ENCODE results near the gene EMILIN1. TPM values are rescaled to one million over a fixed set of nuclear protein-coding genes. Genes with fewer than 3 reads are reported as not detected.

The EMILIN1 gene
- total and polyA plus RNA-seq, 9 donors = 8.6 to 321 (median 183) TPM

DNA sequence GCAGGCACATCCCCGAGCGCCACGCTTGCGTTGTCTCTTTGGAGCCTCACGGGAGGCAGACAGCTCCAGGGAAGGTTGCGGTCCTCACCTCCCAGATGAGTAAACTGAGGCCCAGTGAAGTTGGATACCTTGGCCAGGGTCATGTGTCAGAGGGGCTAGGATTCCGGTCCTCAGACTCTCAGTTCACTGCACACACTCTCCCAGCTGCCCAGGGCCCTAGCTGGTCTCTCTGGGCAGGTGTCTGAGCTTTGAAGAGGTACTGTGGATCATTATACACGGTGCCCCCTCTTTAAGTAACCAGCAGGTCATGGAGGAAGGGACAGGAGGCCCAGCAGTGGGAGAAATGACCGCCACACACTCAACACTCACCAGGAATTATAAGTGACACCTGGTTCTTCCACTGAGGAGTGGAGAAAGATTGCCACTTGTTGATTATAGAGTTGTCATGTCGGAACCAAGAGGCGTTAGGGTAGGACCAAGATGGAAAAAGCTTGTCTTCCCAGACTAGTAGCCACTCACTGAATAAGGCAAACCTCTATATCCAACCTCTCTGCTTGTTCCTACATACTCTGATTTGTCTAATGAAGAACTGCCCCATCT lies 45.1 kb upstream of the EMILIN1 start:
- H3K9me3 ChIP-seq = no peaks in the 10 kb centered on the region
- H3K4me3 ChIP-seq = peak overlapping the region; percentile 86
- intact Hi-C loops (cut with DNase I) = loop anchor here in 2 of 4 donors (10.0 kb wide), 1 partner anchor 51 kb away; the partner anchor contains the start of gene KHK (in 2 of the 2)
- no peaks in the 10 kb centered on the region for H3K27me3 ChIP-seq
- H3K4me1 ChIP-seq (ENCODE audit: insufficient read depth) = peaks cover 2% of the 10 kb centered on the region
- H3K27ac ChIP-seq = peak overlapping the region; percentile 64 to 72
- TF ChIP-seq, protein P1, sequence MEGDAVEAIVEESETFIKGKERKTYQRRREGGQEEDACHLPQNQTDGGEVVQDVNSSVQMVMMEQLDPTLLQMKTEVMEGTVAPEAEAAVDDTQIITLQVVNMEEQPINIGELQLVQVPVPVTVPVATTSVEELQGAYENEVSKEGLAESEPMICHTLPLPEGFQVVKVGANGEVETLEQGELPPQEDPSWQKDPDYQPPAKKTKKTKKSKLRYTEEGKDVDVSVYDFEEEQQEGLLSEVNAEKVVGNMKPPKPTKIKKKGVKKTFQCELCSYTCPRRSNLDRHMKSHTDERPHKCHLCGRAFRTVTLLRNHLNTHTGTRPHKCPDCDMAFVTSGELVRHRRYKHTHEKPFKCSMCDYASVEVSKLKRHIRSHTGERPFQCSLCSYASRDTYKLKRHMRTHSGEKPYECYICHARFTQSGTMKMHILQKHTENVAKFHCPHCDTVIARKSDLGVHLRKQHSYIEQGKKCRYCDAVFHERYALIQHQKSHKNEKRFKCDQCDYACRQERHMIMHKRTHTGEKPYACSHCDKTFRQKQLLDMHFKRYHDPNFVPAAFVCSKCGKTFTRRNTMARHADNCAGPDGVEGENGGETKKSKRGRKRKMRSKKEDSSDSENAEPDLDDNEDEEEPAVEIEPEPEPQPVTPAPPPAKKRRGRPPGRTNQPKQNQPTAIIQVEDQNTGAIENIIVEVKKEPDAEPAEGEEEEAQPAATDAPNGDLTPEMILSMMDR (IDR thresholded peaks at IDR 0.05) = no peak
- TF ChIP-seq EP300 (IDR thresholded peaks at IDR 0.05) (no peak), POLR2A (IDR thresholded peaks at IDR 0.05) (no peak)
- 5 to 13% (median 6%) methylated on average over 5 to 11 of the region's 11 CpGs for WGBS, 3 donors
- no peak for DNase-seq
- no peaks in the 10 kb centered on the region for H3K36me3 ChIP-seq

DNA sequence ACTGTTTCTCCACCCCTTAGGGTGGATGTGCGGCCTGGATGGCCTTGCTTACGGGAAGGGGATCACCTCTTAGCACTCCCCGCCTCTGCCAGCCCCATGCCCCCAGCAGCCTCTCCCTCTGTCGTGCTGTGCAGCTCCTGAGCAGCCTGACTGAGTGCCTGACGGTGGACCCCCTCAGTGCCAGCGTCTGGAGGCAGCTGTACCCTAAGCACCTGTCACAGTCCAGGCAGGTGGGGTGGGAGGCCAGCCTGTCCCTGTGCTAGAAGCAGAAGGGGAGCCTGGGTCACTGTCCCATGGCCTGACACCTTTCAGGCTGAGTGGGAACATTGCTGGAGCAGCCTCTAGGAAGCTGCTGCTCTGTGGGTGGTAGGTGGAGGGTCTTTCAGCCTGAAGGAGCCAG lies 40.4 kb upstream of the EMILIN1 start:
- Histone ChIP-seq H3K27me3 (no peaks in the 10 kb centered on the region), H3K4me3 (no peak overlapping the region), H3K9me3 (no peaks in the 10 kb centered on the region), H3K36me3 (no peaks in the 10 kb centered on the region), H3K27ac (no peak overlapping the region), H3K4me1 (ENCODE audit: insufficient read depth) (peaks cover 2% of the 10 kb centered on the region)
- intact Hi-C loops (cut with DNase I) = loop anchor here in 2 of 4 donors (10.0 kb wide), 1 partner anchor 47 kb away; the partner anchor contains the start of gene KHK (in 2 of the 2)
- 87 to 90% (median 90%) methylated on average over 6 of the region's 6 CpGs for WGBS, 3 donors
- TF ChIP-seq POLR2A (IDR thresholded peaks at IDR 0.05) (no peak), EP300 (IDR thresholded peaks at IDR 0.05) (no peak)
- TF ChIP-seq, protein P1 (IDR thresholded peaks at IDR 0.05) = no peak
- DNase-seq = no peak

DNA sequence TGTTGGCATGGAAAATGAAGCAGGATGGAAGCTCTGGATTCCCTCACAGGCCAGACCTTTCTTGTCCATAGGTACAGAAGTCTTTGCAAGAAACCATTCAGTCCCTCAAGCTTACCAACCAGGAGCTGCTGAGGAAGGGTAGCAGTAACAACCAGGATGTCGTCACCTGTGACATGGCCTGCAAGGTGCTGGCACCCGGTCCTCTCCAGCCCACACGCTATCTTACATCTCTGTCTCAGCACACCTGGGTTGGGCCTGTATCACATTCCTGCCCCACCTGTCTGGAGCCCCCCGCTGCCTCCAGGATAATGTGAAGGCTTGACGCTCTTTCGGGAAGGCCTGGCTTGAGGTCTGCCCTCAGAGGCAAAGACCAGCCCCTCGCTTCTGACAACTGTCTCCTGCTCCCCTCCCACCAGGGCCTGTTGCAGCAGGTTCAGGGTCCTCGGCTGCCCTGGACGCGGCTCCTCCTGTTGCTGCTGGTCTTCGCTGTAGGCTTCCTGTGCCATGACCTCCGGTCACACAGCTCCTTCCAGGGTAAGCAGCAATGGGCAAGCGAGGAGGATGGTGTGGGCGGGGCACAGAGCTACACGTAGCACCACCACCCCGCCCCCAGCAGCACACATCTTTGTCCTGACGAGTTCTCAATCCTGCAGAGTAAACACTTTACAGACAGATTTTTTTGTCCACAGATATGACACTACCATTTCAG lies 39.6 kb upstream of the EMILIN1 start:
- intact Hi-C loops (cut with DNase I) = loop anchor here in 2 of 4 donors (10.0 kb wide), 1 partner anchor 46 kb away; the partner anchor contains the start of gene KHK (in 2 of the 2)
- 83 to 85% (median 85%) methylated on average over 17 of the region's 17 CpGs for WGBS, 3 donors
- H3K9me3 ChIP-seq = no peaks in the 10 kb centered on the region
- DNase-seq = no peak
- H3K4me1 ChIP-seq (ENCODE audit: insufficient read depth) = peaks cover 2% of the 10 kb centered on the region
- no peaks in the 10 kb centered on the region for H3K27me3 ChIP-seq
- no peaks in the 10 kb centered on the region for H3K36me3 ChIP-seq
- no peak overlapping the region for H3K27ac ChIP-seq
- no peak overlapping the region for H3K4me3 ChIP-seq
- TF ChIP-seq, protein P1 (IDR thresholded peaks at IDR 0.05) = no peak
- TF ChIP-seq EP300 (IDR thresholded peaks at IDR 0.05) = no peak
- no peak for TF ChIP-seq POLR2A (IDR thresholded peaks at IDR 0.05)

DNA sequence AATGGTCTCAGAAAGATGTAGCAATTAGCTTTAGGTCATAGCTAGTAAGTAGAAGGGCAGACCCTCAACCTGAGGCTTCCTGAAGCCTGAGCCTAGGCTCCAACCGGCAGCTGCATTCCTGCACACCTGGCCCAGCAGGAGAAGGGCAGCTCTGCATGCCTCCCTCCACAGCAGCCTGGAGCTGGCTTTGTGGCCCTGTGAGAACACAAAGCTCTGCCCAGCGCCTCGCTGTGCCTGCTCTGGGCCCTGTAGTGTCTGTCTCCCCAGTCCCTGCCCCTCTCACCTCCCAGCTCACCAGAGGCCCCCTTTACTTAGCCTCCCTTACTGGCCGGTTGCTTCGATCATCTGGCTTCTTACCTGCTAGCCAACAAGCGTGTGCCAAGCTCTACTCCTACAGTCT lies 39.0 kb upstream of the EMILIN1 start:
- H3K4me1 ChIP-seq (ENCODE audit: insufficient read depth) = no peaks in the 10 kb centered on the region
- TF ChIP-seq EP300 (IDR thresholded peaks at IDR 0.05) (no peak), POLR2A (IDR thresholded peaks at IDR 0.05) (no peak)
- TF ChIP-seq, protein P1 (IDR thresholded peaks at IDR 0.05) = no peak
- WGBS, 3 donors = 81 to 87% (median 82%) methylated on average over 6 of the region's 6 CpGs
- no peaks in the 10 kb centered on the region for H3K36me3 ChIP-seq
- DNase-seq = no peak
- no peaks in the 10 kb centered on the region for H3K27me3 ChIP-seq
- no peaks in the 10 kb centered on the region for H3K9me3 ChIP-seq
- intact Hi-C loops (cut with DNase I) = loop anchor here in 2 of 4 donors (10.0 kb wide), 1 partner anchor 45 kb away; the partner anchor contains the start of gene KHK (in 2 of the 2)
- H3K4me3 ChIP-seq = no peak overlapping the region
- H3K27ac ChIP-seq = no peak overlapping the region
